HG02884 (cell line): ENCODE measurements around the gene TCF25.
A peak's percentile ranks its signal among the peaks of the same experiment; 100 is the strongest.

Source experiments
- ATAC-seq: cut with Tn5 transposase; IDR thresholded peaks from one replicate; pipeline ENCODE4 v1.9.1; 2021; ENCODE audit warnings: mild to moderate bottlenecking, moderate library complexity; ENCODE audit not compliant: unreplicated experiment

Gene TCF25

DNA sequence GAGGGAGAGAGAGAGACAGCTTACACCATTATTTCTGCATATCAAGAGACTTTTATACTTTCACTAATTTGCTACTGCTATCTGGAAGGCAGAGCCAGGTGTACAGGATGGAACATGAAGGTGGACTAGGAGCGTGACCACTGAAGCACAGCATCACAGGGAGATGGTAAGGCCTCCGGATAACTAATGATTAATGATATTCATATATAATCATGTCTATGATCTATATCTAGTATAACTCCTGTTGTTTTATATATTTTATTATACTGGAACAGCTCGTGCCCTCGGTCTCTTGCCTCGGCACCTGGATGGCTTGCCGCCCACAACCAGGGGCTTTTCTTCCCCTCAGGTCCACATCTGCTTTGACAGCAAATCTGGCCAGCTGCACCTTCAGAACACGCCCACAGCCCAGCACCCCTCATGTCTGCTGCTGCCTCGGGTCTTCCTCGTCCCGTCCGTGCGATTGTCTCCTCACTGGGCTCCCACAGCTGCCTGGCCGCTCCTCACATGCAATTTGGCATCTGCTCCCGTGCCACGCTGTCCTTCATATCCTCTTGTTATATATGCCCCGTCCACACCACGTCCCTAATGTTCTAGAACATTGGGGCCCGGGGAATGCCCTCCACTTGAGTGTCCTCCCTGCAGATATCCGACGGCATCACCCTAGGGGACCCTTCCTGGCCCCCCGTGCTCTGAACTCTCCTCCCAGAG lies 64.9 kb downstream of the TCF25 start:
- no peak for ATAC-seq

DNA sequence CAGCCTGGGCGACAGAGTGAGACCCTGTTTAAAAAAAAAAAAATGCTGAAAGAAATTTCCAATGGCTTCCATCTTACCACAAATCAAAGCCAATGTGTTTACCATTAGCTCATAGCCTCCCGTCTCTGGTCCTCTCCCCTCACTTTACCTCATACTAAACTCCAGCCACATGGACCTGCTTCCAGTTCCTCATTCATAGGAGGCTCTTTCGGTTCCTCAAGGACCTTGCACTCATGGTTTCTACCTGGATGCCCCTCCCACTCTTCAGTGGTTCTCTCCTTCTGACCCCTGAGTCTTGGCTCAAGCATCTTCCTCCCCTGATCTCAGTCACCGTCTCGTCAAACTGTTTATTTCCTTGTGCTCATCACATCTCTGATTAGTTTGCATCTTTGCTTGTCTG lies 71.4 kb downstream of the TCF25 start:
- ATAC-seq = no peak

DNA sequence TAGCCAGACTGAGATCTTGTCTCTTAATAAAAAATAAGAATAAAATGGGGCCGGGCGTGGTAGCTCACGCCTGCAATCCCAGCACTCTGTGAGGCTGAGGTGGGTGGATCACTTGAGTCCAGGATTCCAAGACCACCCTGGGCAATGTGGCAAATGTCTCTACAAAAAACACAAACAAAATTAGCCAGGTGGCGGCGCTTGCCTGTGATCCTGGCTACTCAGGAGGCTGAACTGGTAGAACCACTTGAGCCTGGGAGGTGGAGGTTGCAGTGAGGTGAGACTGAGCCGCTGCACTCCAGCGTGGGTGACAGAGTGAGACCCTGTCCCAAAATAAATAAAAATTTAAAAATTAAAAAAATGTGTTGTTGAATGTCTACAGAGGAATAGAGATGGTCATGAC lies 72.3 kb downstream of the TCF25 start:
- ATAC-seq = no peak

DNA sequence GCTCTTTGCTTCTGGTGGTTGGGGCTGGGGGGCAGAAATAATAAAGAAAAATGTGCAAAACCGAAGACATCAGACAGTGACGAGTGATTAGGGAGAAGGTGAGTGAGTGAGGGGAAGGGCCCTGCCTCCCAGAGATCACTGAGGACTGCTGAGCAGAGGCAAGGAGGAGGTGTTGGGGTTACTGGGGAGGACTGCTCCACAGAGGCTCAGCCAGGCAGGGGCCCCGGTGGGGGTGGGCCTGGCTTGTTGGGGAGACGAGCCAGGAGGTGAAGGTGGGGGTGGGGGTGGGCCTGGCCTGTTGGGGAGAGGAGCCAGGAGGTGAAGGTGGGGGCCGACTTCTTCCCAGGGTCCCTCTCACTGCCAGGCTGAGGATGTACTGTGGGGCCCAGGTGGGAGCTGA lies 73.1 kb downstream of the TCF25 start:
- ATAC-seq = no peak

DNA sequence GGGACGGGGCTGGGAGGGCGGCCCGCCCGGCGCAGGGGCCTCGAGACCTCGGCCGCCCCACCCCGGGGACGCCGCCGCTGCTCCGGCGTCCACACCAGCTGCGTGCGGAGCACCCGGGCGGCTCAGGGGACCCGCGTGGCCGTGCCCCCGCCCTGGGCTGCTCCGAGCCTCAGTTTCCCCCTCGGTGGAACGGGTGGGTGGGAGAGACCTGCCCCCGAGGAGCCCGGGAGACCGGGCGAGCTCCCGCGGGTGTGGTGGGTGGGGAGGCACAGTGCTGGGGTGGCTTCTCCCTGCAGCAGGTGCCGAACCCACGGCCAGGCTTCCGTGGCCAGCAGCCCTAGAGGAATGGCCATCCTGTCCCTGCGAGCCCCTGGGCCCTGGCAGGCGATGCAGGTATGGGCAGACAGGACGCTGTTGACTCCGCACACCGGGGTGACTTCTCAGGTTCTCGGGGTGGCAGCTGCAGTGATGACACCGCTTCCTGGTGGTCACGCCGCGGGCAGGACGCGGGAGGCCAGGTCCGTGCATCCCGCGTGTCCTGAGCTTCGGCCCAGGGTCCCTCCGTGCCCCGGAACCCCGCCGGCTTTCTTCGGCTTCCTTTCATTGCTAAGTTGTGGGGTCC lies 75.8 kb downstream of the TCF25 start:
- ATAC-seq = no peak

DNA sequence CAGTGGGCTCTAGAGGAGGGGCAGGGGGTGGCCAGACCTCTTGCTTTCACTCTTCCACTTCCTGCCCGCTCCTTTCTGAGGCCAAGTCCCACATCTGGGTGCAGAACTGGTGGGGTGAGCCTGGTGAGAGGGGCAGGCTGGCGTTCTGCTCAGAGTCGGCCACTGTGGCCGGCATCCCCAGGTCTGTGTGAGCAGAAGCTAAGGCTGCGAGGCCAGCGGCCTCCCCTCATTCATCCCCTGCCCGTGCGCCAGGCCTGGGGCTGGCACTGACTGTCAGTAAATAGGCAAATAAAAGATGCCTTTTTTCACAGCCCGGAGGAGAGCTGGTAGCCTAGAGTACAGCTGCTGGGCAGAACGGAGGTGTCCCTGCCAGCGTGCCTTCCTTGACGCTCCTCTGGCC lies 76.4 kb downstream of the TCF25 start:
- no peak for ATAC-seq

DNA sequence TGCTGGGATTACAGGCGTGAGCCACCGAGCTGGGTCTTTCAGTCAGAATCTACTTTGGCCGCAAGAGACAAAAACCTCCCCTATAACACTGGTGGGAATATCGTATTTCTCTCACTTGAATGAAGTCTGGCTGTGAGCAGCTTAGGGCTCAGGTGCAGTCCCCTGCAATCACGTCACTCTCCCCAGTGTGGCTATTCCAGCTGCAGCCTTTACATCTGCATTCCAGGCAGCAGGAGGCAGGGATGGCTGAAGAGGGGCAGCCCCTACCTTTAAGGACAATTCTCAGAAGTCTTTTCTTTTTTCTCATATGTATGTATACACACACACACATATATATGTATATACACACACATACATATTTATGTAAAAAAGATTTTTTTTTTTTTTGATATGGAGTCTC lies 78.1 kb downstream of the TCF25 start:
- ATAC-seq = no peak

DNA sequence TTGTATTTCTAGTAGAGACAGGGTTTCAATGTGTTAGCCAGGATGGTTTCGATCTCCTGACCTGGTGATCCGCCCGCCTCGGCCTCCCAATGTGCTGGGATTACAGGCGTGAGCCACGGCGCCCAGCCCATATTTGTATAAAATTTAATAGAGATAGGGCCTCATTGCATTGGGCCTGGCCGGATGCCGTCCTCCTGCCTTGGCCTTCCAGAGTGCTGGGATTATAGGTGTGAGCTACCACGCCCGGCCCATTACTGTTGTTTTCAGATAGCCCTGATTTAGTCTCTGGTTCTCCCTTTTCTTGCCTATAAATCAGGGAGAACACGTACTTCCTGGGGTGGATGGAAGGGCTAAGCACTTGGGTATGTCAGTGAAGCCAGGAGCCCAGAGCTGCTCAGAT lies 78.7 kb downstream of the TCF25 start:
- no peak for ATAC-seq

DNA sequence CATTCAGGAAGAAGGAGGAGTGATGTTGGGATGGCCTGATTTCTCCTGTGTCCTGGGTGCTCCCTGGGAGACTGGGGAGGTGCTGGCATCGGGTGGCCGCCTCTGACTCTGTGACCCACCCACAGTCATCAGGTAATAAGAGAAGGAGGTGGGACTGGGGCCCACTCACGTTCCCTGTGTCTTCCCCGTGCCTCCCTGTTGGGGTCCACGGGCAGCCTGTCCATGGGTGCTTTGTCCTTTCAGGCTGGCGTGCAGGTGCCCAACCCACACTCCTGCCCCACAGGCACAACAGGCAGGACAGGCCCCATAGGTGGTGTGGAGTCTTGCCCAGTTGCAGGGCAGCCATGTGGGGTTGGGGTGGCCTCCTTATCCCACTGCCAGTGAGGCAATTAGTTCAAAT lies 79.2 kb downstream of the TCF25 start:
- no peak for ATAC-seq

DNA sequence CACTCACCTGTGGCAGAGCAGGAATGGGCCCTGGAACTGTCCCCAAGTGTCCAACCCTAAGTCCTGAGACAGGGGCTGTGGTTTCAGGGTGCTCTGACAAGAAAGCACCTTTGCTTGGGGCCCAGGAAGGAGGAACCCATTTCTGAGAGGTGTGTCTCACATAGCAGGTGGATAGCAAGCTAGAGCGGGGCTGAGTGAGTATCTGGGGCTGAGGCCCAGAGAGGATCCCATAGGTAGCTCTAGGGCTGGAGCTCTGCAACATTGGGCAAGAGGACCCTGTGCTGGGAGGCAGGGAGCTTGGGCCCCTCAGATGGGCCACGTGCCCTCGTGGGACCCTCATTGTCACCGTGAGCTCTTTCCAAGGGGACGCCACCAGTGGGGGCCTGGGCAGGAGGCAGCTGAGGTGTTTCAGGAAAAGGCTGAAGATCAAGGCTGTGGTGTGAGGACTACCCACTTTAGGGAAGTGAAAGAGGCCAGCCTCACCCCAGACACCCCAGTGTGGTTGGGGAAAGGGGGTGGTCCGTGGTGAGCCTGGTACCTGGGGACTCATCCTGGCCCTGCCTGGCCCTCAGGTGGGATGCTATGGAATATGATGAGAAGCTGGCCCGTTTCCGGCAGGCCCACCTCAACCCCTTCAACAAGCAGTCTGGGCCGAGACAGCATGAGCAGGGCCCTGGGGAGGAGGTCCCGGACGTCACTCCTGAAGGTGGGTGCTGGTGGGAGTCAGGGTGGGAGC lies 80.4 kb downstream of the TCF25 start:
- peak; percentile 60 for ATAC-seq

DNA sequence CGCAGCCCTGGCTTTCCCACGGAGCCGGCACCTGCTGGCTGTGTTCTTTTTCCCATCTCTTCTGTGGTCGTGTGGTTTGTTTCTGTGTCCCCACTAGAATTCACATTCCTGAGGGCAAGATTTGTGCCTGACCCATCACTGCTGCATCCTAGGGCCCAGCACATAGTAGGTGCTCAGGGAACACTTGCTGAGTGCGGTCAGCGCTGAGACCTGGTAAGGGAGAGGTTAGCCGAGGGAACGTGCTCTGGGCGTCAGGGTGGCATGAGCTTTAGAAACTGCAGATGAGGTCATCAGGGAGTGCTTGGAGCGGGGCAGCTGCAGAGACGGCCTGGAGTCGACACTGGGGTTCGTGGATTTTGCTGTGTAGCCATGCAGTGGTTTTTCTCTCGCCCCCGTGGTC lies 81.1 kb downstream of the TCF25 start:
- no peak for ATAC-seq

DNA sequence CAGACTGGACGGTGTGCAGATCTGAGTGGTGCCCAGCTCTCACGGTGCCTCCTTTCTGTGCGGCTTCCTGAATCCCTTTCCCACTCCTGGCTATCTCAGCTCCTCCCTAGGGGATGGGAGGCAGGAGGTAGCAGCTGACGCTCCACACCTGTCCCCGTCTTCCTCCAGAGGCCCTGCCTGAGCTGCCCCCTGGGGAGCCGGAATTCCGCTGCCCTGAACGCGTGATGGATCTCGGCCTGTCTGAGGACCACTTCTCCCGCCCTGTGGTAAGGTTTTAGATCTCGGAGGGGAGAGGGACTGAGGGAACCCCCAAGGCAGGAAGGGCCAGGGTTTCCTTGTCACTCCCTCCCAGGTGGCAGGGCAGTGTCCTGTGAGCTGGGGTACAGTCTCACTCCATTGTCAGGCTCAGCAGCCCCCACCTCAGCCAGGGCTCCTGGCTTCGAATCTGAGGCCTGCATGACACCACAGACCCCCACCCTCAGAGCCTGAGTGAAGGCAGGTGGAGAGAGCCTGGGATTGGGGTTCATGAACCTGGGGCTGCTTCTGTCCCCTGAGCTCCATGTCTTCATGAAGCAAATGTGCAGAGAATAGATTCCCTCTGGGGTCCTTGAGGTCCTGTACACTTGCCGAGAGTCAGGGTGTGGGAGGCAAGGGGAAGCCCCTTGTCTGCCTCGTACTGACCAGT lies 81.8 kb downstream of the TCF25 start:
- no peak for ATAC-seq

DNA sequence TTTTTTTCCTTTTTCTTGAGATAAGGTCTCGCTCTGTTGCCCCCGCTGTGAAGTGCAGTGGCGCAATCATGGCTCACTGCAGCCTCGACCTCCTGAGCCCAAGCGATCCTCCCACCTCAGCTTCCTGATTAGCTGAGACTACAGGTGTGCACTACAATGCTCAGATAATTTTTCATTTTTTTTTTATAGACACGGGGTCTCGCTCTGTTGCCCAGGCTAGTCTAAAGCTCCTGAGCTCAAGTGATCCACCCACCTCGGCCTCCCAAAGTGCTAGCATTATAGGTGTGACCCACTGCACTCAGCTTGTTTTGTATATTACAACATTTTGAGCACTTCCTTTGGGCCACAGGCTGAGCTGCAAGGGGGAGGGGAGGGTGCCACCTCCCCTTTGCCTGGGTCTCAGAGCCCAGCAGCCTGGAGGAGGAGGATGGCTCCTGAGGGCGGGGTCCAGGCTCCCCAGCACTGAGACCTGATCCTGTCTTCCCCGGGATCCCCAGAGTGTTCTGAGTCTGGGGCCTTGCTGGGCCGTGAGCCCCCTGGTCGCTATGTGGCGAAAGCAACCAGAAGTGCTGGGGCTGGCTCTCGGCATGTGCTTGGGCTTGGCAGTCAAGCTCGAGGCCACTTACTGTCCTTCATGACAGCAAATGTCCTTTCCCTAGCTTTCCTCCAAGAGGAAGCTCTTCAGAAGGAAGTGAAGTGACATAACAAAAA lies 83.3 kb downstream of the TCF25 start:
- ATAC-seq = no peak

DNA sequence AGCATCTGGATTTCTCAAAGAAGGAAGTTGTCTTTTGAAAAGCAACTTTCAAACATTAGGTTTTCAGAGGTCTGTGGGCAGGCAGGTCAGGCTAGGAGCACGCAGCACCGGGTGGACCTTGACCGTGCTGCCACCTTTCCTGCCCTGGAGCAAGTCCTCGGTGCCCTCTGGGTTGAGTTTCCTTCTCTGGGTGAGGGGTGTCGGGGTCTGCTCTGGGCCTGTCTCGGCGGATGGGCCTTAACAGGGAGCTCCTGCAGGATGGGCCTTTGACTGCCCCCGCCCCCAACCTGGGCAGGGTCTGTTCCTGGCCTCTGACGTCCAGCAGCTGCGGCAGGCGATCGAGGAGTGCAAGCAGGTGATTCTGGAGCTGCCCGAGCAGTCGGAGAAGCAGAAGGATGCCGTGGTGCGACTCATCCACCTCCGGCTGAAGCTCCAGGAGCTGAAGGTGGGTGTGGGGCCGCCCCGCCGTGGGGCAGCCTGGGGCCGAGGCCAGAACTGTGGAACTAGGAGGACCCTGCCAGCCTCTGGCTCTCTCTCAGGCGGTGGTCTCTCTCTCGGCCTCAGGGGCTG lies 83.9 kb downstream of the TCF25 start:
- ATAC-seq = no peak

DNA sequence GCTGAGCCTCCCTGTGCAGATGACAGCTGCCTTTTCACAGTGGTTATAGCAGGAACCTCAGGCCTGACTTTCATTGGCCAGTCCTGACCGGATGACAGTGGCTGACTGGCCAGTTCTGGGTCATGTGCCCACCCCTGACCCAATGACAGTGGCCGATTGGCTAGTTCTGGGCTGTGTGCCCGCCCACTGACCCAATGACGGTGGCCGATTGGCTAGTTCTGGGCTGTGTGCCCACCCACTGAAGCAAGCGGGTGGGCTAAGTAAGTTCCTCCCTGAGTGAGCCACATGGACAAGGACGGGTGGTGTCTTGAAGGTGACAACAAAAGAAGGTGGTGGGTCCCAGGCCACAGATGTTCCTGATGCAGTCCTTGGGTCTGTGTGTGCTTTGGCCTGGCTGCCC lies 84.7 kb downstream of the TCF25 start:
- no peak for ATAC-seq

DNA sequence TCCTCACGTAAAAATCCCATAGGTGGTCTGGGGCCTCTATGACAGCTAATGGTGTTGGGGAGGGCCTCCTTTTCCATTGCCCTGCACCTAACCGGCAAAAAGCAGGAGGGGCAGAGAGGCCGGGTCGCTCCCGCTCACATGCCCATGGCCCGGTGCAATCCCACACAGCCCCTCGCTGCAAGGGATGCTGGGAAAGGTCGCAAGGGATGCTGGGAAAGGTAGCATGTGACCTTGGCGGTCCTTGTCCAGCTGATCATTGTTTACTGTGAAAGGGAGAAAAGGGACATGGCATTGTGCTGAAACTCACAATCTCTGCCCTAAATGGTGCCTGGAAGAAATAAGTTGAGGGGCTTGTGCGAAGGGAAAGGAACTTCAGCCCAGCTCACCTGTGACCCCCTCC lies 85.2 kb downstream of the TCF25 start:
- ATAC-seq = no peak

DNA sequence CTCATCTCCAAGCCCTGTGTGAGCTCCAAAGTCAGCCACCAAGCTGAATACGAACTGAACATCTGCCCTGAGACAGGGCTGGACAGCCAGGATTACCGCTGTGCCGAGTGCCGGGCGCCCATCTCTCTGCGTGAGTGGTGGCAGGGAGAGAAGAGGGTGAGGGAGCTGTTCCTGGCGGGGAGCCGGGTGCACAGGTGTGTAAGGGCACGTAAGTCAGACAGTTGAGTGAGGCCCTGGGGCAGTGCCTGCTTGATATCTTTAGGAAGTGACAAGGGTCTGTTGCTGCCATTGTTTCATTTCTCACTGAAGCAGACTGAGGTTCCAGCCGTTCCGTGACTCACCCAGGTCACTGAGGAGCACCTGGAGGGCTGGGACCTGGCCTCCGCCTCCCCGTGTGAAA lies 87.6 kb downstream of the TCF25 start:
- ATAC-seq = no peak
